GM19372 (cell line): ENCODE results near the gene MPST.

Experiments
- ATAC-seq: cut with Tn5 transposase; IDR thresholded peaks from one replicate; pipeline ENCODE4 v1.9.1; 2021; ENCODE audit warnings: mild to moderate bottlenecking, low read depth, moderate library complexity; ENCODE audit not compliant: unreplicated experiment

The MPST gene

DNA sequence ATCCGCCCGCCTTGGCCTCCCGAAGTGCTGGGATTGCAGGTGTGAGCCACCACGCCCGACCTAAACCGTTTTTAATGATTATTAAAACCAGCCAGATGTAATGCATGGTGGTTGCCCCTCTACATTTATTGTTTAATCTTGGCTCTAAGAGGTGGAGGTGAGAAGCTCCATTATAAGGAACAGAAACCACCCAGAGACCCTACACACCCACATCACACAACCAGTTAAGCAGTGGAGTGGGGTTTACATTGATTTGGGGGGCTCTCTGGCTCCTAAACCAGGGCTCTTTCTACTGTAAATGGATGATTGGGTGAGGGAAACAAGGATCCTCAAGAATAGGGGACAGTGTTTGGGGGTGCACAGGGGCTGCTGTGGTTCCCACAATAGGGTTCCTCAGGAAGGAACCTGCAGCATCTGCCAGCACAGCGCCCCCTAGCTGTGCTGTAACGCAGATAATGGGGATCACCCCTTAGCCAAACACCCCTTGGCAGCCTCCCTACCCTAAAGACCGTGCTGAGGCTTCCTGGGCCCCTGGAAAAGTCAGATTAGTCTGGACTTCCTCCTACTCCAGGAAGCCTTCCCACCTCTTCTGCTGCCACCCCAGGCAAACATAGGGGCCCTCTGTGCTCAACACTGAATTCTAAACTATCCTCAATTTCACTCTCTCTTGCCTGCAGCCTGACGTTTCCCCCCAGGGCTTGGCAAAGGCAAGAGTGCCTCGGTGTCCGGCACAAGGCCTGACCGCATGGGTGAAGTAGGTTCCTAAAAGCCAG lies 2.4 kb downstream of the MPST start:
- ATAC-seq: no peak

DNA sequence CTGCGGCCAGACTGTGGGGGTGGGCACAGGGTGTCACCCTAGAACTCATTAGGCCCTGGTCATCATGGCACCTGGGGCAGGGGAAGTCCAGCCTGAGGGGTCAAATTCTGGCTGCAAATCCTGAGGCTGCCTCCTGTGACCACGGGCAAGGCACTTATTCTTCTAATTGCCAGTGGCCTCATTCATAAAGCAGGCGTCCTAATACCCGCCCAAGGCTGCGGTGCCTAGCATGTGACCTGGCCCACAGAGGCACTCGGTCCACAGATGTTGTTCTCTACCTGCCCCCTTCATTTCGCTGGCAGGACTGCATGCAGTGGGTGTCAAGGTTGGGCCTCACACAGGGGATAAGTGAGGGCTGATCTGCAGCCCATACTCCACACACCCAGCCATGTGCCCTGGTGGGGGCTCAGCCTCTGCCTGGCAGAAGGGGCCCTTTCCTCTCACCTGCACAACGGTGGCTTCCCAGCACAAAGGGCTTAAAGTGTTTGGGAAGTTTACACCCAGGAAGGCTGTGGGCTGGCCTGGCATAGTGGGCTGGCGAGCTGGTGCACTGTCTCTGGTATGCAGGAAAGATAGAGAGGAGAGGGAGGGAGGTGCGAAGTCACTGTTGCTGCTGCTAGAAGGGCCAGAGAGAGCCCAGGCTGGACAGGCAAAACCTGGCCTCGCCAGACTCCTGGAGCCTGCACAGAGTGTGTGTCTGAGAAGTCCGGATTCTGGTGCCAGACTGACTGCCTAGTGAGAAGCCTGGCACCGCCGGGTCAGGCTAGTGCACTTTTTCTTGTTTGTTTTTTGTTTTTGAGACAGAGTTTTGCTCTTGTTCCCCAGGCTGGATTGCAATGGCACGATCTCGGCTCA lies 3.2 kb downstream of the MPST start:
- ATAC-seq: no peak

DNA sequence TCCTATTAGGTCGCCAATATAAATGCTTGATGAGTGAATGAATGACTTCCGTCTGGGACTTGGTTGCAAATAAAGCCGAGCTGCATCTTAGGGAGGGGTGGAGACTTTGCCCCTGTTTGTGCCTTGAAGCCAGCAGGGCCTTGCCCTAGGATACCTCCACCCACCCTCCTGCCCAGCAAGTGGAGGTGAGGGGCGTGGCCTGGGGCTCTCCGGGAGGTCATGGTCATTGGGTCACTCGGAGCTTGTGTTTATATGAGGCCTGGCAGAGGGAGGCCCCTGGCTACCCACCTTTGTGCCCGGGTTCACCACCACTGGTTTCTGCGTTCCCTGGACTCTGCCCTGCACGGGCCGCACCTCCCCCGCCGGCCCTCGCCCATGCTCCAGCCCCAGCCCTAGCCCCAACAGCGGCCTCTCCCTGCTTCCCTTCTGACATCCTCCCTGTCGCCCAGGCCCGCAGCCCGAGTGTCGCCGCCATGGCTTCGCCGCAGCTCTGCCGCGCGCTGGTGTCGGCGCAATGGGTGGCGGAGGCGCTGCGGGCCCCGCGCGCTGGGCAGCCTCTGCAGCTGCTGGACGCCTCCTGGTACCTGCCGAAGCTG lies 4.3 kb downstream of the MPST start:
- ATAC-seq: no peak

DNA sequence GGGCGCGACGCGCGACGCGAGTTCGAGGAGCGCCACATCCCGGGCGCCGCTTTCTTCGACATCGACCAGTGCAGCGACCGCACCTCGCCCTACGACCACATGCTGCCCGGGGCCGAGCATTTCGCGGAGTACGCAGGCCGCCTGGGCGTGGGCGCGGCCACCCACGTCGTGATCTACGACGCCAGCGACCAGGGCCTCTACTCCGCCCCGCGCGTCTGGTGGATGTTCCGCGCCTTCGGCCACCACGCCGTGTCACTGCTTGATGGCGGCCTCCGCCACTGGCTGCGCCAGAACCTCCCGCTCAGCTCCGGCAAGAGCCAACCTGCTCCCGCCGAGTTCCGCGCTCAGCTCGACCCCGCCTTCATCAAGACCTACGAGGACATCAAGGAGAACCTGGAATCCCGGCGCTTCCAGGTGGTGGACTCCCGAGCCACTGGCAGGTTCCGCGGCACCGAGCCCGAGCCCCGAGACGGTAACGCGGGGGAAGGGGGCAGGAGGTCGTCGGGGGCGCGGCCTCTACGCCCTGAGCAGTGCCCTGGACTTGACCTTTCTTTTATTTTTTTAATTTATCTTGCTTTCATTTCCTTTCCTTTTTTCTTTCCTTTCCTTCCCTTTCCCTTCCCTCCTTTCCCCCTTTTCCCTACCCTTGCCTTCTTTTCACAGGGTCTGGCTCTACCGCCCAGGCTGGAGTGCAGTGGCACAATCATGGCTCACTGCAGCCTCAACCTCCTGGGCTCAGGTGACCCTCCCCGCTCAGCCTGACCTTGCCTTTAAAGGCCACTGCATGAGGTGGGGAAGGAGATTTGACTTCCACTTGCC lies 5.0 kb downstream of the MPST start:
- no peak for ATAC-seq

DNA sequence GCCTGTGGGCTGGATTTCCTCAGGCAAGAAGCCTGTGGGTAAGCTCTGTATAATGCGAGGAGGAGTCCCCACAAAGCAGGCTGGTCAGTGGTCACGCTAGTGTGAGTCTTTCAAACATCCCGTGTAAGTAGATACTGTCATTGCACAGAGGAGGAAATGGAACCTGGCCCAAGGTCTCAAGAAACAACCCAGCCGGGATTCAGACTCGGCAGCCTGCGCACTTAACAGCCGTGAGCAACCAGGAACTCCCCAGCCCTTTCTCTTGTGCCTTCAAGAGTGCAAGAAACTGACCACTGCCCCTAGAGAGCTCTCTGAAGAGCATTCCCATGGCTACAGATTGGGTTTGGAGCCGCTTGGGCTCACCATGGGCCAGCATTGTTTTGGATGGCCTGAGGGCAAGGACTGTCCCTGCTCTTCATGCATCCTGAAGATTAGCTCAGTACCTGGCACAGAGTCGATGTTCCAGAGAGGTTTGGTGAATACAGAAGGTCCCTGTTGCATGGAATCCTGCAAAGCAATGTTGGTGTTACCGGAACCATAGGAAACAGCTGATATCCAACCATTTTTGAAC lies 6.0 kb downstream of the MPST start:
- no peak for ATAC-seq

DNA sequence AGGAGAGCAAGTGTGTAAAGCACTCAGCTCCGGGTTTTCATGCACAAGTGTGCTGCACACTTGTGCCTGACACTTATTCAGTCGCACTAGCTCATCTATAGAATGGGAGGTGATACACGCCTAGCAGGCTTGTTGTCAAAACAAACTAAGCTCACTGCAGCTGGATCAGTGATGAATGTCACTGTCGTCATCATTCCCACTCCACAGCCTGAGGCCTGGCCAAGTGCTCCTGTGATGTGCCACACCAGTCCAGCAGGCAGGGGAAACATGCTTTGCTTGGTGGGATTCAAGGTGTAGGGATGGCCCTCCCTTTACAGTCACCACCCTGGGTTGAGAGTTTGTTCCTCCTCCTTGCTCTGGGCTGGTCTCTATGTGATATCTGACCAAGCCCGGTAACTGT lies 6.8 kb downstream of the MPST start:
- ATAC-seq: no peak

DNA sequence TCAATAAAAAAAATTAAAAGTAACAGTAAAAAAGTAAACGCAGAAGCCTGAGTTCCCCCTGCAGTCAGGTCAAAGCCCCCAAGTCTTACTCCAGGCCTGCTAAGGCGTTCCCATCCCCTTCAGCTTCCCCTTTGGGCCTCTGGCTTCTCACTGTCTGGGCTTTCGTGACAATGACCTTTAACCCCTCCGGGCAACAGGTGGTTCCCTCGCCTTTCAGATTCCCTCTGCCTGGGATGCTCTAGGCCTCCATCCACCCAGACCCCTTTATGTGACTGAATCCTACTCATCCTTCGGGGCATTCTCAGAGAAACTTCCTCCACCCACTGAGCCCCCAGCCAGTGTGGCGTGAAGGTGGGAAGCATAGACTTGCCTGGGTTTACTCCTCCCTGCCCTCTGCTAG lies 8.0 kb downstream of the MPST start:
- ATAC-seq: no peak

DNA sequence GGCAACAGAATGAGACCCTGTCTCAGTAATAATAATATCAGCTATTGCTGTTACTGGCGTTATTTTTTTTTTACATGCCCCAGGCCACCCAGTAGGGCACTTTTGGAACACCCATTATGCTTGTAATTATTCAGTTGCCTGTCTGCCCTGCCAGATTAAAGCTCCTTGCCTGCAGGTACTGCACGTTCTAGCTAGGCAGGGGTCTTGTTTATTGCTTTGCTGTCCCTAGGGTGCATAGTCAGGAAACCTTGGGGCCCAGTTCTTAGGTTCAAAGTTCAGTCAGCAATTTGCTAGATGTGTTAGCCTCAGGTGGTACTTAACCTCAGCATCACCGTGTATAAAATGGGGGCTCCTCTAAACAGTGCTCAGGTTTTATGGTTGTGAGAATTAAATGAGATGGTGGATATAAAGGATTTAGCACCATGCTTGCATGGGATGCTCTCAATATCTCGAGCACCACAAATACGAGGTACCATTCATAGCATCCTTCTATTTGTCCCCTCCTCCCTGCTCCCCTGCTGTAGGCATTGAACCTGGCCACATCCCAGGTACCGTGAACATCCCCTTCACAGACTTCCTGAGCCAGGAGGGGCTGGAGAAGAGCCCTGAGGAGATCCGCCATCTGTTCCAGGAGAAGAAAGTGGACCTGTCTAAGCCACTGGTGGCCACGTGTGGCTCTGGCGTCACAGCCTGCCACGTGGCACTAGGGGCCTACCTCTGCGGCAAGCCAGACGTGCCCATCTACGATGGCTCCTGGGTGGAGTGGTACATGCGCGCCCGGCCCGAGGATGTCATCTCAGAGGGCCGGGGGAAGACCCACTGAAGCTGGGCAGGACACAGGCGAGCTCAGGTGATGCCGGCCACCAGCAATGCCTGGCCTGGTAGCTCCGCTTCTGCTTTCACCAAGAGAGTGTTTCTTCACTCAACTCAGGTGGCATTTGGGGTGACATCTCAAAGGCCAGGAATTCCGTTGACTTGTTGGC lies 9.4 kb downstream of the MPST start:
- ATAC-seq: no peak

DNA sequence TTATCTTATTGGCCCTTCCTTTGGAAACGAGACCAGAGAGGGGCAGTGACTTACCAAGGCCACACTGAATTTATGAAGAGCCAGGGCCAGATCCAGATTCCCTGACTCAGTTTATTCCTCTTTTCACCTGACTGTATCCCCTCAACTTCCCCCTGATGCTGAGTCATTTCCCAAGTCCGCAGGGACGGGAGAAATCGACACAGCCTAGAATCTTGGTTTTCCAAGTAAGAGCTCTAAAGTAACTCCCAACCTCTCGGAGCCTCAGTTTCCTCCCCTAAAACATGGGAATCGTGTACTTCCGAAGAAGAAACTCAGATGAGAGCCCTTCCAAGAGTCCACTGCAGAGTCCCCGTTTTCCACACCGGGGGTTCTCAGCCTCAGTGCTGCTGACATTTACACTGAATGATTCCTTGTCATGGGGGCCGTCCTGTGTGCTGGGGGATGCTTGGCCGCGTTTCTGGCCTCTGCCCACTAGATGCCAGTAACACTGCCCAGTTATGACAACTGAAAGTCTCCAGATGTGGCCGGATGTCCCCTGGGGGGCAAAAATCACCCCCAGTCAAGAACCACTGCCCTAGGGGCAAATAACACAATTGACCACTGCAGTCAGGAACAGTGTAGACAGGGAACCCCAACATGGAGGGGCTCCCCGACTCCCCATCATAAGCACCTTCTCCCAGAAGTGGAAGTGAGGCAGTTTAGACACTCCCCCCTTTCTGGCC lies 11.2 kb downstream of the MPST start:
- no peak for ATAC-seq

DNA sequence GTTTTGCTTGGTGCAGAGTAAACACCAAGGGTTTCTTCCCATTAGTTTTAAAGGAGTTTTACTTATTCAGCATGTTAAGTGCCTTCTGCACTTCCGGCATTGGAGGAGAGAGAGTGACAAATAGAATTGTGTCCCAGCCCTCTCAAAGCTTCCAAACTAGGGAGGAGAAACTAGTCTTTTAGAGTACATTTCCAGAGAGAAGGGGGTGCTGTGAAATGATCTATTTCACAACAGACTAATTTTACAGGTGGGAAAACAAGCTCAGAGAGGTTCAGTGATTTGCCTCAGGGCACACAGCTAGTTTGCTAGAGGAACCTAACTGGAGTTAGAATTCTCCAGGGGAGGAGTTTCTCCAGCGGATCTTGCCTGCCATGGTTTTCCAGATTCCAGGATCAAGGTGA lies 12.6 kb downstream of the MPST start:
- no peak for ATAC-seq

DNA sequence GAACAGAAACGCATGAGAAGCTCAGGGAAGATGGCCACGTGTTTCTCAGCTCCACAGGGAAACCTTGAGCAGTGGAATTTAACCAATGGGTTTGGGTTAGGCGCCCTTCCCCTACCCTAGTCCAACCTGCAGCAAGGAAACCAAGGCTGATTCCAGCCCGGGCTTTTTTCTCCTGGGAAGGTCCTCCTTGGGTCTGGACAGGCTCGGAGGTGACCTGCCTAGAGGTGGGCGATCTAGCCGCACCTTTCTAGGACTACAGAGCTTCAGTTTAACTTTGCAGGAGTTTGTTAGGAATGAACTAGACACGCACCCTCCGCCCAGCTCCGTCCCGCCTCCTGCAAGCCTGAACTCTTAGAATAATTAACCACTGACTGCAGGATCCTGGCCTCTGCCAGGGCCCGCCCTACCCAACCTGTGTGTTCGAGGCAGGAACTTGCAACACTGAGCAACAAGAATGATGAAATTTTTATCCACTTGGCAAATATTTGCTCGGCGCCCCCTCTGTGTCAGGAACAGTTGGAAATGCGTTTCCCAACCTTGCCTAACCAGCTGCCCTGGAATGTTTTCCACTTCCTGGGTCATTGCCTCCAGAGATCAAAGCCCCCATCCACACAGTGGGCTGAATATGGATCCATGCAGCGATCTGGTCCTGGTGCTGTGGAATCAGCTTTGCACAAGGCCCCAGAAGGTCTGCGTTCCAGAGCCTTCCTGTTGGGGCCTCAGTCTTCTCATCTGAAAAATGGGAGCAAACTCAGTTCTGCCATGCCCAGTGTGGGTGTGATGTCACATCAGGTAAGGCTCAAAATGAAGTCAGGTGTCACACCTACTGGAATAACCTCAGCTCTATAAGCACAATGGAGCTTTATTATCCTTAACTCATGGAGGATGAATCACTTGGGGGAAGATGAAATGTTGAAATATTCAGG lies 13.3 kb downstream of the MPST start:
- ATAC-seq: no peak

DNA sequence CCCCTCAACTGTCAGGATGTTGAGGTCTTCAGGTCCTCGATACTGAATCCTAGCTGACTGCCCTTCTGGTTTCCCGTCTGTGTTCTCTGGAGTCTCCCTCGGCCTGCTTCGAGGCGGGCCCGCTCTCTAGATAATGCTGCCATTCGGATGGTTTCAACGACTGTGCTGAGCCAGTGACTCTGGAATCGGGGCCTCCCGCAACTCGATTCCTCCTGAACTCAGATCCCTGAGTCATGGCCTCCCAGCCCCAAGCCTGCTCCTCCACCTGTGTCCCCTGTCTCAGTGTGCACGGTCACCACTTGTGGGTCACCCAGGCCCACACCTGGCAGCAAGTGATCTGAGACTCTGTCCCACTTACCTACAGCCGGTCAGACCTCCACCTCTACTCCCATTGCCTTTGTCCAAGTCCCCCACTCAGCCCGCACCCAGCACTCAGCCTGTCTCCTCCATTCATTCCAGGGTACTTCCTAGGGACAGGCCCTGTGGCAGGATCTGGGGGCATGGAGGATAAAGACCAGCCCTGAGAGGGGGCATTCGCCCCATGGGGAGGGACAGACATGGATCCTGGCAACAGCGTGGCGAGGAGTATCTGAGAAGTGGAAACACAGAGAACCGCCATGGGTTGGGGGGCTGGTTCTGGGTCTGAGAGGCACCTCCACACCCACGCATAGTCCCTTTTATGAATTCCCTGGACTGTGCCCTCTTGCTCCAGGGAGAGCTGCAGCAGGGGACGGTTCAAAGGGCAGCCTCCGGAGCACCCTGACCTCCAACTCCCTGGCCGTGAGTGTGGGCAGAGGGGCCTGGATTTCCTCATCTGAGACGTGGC lies 14.3 kb downstream of the MPST start:
- ATAC-seq: no peak

DNA sequence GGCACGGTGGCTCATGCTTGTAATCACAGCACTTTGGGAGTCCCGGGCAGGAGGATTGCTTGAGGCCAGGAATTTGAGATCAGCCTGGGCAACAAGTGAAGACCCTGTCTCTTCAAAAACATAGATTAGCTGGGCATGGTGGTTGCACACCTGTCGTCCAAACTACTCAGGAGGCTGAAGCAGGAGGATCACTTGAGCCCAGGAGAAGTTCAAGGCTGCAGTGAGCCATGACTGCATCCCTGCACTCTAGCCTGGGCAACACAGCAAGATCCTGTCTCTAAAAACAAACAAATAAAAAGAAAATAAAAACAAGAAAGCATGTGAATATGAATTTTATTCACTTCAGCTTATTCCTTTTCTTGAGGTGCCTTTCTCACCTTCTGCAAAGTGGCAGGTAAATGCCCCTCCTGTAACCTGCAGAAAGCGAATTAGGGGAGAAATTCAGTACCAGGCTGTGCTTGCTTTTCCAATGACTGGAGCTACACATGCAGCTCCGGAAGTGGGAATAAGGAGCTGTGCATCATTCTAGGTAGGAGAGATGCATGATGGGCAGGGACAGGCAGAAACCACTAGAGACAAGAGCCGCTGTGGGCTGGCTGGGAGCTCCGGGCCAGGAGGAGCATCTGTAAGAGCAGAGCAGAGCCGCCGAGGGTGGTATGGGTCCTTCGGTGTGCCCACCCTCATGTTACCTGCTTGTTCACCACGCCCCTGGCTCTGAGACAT lies 17.3 kb downstream of the MPST start:
- ATAC-seq: no peak

DNA sequence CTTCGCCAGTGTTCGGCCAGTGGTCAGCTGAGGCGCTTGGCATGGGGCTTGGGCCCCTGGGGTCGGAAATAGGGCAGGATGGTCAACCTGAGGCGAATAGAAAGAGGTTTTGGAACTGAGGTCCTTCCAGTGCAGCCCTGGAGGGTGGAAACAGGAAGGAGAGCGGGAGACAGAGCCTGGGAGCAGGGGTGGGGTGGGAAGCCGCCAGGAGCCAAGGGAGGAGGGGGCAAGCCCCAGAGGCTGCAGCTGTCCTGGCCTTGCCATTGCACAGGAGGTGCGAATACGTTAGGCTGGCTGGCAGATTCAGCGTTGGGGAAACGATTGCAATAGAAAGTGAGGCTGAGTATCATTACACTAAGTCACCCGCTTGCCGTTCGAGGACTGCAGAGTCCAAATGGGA lies 18.1 kb downstream of the MPST start:
- ATAC-seq: no peak

DNA sequence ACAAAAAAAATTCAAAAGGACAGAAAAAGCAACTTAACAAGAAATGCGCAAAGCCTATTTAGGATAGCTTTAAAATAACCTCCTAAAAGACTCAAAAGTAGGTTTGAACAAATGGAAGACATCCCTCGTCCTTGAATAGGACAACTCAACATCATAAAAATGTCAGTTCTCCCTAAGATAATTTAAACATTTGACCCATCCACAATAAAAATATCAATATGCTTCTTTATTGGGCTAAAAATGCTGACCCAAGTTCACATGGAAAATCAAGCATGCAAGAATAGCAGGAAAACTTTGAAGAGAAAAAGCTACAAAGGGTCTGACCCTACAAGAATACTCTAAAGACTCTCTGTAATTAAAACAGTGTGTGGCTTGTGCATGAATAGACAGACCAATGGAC lies 19.9 kb downstream of the MPST start:
- no peak for ATAC-seq

DNA sequence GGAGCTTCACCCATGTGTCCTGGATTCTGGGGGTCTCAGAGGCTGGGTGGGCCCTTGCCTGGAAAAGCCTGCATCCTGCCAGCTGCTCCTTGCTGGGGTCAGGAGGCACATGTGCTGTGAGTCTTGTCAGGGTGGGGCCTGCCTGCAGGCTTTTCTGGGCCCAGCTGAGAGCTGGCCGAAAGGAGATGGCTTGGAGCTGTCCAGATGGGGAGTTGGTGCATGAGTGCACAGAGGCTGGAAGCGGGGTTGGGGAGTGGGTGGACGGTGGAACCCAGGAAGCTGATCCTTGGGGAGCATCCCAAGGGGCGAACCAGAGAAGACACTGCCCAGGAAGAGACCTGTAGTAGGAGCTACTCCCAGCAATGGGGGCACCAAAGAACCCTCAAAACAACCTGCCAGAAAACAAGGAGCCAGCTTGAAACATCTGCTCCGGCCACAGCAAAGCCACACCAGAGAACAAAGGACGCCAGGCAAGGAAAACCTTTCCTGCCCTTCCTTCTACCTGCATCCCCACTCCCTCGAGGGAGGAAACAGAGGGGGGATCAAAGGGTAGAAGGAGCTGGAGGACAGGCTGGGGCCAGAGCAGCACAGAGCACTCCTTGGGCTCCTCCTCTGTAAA lies 23.8 kb downstream of the MPST start:
- no peak for ATAC-seq
